EL (cell line): ENCODE measurements around the gene NSUN7.
A peak's percentile ranks its signal among the peaks of the same experiment; 100 is the strongest.

ENCODE experiments used
- DNase-seq: peaks from one replicate; pipeline ENCODE4 v3.0.0-alpha.2; 2016

NSUN7 gene

DNA sequence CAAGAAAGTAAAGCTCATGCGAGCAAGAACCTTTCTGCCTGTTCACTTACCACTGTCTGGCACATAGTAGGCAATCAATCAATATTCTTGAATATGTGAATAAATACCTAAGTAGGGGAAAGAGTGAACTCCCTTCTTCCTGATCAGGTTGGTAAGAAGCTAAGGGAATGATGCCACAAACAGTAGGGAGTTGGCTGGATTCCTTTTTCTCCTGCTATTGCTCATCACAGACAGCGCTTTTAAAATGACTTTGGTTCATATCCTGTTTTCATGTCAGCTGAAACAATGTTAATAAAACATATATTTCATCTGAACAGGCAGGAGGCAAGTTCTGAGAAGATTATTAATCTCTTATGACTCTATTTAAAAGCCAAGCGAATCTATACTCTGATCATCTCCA is 99.2 kb downstream of the NSUN7 start:
- no peak for DNase-seq

- DNase-seq: no peak
Measured at GRCh38 chr4:40850496-40850895, 100.7 kb downstream of the NSUN7 start.

GRCh38 chr4:40856277-40856839 is 106.6 kb downstream of the NSUN7 start:
- DNase-seq: no peak

DNA sequence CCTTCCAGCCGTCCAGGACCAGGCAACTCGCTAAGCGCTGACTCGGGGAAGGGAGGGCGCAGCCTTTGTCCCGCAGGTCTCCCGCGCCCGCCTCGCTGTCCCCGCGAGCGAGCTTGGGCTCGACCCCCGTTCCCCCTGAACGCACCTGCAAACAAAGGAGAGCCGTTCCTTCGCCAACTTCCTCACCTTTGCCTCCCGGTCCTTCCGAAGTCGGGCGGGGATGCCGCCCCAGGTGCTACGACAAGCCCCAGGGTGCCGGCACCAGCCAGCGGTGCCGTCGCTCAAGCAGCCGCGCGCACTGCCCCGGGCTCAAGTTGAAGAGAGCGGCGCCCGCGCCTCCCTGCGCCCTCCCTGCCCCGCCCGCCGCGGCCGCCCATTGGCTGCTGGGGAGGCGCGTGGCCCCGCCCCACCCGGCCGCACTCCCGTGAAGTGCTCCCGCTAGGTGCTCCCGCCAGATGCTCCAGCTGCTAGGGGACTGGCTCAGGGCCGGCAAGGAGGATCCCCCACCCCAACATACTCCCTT is 107.1 kb downstream of the NSUN7 start:
- peak; percentile 43 for DNase-seq

GRCh38 chr4:40857956-40858355 is 108.2 kb downstream of the NSUN7 start:
- no peak for DNase-seq

DNA sequence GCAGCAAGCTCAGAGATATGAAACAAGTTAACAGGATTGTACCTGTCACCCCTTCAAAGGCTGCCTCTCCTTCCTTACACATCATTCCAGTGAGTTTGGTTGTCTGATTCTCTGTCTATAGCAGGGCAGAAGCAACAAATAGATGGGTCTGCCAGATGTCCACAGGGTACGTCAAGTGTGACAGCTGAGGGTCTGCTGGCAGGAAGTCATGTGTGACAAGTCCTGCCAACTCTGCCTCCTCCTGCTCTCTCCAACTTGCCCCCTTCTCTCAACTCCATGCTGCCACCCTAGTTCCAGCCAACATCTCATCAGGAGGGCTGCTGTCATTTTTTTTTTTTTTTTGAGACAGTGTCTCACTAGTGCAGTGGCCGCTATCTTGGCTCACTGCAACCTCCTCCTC is 109.2 kb downstream of the NSUN7 start:
- no peak for DNase-seq
